NCI-H1694 (cell line): ENCODE results near the gene KRR1.

Source experiments
- DNase-seq: peaks from one replicate; lab custom pipeline; 2025; lab: John Stamatoyannopoulos, UW

The KRR1 gene

DNA sequence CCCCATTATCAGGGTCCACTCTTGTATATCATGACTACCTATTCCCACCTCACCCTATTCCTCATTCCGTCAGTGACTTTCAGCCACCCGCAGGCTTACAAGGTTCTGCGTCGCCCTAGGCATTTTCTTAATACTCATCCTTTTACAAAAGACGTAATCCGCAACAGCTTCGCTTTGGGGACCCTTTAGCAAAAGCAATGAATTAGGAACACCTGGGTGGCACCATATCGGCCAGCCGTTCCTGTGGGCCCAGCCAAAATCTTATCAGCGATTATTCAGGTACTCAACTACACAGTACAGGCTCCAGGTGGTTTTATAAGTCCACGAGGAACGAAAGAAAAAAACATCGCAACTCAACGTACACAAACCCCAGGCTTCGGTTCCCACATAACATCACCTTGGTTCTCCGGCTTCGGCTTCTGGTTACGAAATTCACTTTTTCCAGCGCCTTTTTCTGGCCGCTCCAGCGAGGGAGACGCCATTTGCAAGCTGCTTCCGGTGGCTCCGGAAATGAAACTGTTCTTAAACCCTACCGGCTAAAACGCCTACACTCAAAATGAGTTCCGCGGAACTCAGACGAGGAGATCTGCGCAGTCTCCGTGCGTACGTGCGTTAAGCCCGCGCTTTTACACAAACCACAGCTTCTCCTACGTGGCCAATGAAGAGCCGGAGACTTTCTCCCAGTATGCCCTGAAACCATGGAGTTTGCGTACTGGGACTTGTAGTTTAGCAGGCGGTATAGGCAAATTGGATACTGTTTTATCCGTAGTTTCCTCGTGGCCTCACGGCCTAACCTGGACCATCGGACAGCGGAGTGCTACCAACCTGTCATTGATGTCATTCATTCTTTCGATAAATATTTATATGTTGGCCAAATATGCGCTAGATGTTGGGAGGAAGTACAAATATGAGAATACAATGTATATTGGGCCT, at the start of gene KRR1:
Gene KRR1 (minus strand): TSS at position 494 of the 933 bp plus-strand sequence. CDS start 12 bp downstream, at position 482.
- peak; percentile 91 for DNase-seq

DNA sequence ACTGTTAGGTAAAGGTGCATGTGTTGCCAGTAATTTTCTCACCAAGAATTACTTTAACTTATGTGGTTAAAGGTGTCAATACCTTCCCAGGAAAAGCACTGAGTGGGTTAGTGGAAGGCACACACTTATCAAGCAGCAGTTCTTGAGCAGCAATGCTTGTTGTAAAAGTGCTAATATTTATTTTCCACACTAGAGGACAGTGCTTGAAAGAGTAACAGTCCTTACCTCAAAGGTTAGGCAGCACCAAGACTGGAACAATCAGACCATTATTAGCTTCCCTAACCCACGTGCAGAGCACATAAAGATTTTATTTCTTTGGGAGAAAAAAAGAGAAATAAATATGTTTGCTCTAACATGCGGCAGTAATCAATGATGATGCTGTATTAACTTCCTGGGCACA, 48.8 kb upstream of the KRR1 start:
- peak; percentile 61 for DNase-seq

GRCh38 chr12:75558287-75558686, 46.9 kb upstream of the KRR1 start:
- DNase-seq: no peak

- DNase-seq: no peak
These were observed 45.0 kb upstream of the KRR1 start for GRCh38 chr12:75556311-75556899.

- DNase-seq: no peak
These were observed 43.1 kb upstream of the KRR1 start for GRCh38 chr12:75554556-75554880.

- no peak for DNase-seq
These were observed 42.6 kb upstream of the KRR1 start for GRCh38 chr12:75553836-75554555.

GRCh38 chr12:75553398-75553797, 42.0 kb upstream of the KRR1 start:
- DNase-seq: no peak

DNA sequence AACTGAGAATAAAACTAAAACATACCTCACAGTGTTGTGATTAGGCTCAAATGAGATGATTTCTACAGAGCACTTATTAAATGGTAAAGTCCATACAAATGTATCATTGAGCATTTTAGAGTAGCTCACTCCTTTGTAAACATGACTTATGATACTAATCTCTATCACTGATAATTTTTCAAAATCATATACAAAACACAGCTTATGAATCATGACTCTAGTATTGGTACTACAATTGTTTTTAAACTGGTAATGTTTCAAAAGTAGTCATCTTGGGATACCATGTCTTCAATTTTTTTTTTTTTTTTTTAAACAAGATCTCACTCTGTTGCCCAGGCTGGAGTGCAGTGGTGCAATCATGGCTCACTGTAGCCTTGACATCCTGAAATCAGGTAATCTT, 40.1 kb upstream of the KRR1 start:
- no peak for DNase-seq

- no peak for DNase-seq
These were observed 39.2 kb upstream of the KRR1 start for GRCh38 chr12:75550401-75551240.

DNA sequence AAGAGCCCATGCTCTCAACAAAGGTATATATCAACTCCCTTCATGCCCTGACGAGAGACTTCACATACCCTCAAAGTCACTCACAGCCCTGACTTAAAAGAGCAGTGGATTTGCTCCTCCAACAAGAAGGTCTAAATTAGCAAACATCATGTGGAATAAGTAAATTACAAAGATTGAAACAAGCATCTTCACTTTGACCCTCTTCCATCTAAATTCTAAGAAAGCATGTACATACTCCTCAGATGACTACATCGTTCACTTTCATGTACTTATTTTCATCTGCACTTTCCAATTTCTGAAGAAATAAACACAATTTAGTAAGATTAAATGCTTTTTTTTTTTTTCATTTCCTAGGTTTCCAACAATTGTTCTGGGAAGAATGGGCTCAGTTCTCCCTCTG, 38.6 kb upstream of the KRR1 start:
- no peak for DNase-seq

DNA sequence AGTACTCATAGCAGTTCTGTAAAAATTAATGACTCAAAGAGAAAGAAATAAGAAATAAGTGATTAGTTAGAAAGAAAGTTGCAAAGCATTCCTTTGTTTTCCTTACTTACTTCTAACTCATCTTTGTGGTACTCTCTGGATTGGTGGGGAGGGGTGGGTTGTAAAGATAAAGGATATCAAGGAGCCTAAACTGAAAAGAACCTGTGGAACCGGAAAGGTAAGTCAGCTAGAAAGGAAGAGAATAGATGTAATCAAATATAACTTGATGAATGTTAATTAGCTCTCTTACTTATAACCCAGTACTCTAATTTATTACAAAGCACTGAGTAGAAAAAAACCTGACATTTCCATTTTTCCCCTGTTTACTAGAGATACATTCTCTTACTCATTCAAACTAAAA, 37.5 kb upstream of the KRR1 start:
- DNase-seq: no peak

DNA sequence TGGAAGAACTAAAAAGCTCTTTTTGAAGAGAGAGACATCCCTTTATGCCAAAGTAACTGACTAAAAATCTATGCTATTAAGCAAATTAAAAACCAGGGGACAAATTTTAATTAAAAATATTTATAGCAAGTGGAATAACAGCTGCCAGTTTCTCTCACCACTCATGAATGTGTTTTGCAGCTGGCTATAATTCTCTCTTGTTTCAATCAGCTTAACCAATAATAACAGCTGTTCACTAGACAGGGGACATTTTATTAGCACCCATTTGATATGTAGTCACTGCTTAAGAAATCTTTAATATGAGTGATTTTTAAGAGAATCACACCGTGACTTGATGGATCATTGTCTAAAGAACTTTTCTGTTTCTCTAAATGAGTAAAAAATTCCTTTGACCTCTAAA, 34.2 kb upstream of the KRR1 start:
- DNase-seq: no peak

GRCh38 chr12:75543529-75543928, 32.1 kb upstream of the KRR1 start:
- no peak for DNase-seq

DNA sequence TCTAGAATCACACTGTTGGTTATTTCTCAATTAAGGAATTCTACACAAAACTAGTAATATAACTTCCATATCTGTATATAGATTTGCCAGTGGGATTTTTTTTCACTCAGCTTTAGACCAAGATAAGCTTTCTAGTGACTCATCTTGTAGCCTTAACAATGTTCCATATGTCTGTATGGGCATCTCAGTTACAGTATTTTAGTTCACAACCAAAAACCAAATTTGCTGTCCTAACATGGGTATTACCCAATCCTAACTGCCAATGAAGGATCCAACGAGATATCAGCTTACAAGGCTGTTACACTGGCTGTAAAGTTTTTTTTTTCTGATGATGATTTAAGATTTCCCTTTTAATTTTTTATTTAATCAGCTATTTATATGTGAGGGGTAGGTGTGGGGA, 31.5 kb upstream of the KRR1 start:
- DNase-seq: no peak

DNA sequence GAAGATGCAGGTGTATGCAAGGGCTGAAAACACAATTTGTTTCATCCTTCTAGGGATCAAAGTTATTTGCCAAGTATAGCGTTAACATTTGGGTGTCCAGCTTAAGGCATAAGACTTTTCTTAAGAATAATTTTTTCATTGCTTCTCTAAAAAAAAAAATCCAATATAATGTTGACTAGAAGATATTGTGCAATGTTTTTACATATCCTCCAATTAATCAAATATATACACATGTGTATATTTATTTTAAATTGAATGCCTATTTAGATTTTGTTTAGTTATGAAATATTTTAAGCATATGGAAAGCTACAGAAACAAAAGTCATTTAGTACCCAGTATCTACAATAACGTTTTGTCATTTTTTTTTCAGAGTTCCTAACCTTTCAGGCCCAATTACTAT, 28.5 kb upstream of the KRR1 start:
- DNase-seq: no peak

DNA sequence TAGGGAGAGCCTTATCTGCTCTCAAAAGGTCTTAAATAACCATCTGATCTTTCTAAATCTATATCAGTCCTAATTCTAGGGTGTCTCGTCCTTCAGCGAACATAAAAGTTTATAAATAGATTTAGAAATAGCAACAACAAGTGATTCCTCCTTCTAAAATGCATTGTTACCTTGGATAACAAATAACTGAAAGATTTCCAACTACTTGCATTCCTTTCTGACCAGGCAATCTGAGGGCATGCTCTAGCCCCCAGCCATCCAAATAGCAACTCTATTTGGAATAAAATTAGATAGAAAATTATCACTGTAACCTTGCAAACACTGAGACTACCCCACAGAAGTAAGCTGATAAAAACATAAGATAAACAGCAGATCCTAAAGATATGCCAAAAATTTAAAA, 21.8 kb upstream of the KRR1 start:
- DNase-seq: no peak

GRCh38 chr12:75529826-75530225, 18.4 kb upstream of the KRR1 start:
- DNase-seq: no peak

- no peak for DNase-seq
These were observed 17.9 kb upstream of the KRR1 start for GRCh38 chr12:75529316-75529715.

GRCh38 chr12:75528692-75529091, 17.3 kb upstream of the KRR1 start:
- no peak for DNase-seq

GRCh38 chr12:75528272-75528671, 16.9 kb upstream of the KRR1 start:
- DNase-seq: peak; percentile 43

- peak; percentile 83 for DNase-seq
These were observed 15.5 kb upstream of the KRR1 start for GRCh38 chr12:75526655-75527511.
